D341Med (cell line): ENCODE data around the gene SLC30A7.
"Not testable (repeated sequence)": the region's sequence is repeated elsewhere in the genome, so short reads cannot be mapped to it uniquely, and the experiment has no call there.

Experiments used
- DNase-seq: peaks from one replicate; pipeline ENCODE4 v3.0.0; 2012; ENCODE audit warnings: low spot score

SLC30A7 gene

DNA sequence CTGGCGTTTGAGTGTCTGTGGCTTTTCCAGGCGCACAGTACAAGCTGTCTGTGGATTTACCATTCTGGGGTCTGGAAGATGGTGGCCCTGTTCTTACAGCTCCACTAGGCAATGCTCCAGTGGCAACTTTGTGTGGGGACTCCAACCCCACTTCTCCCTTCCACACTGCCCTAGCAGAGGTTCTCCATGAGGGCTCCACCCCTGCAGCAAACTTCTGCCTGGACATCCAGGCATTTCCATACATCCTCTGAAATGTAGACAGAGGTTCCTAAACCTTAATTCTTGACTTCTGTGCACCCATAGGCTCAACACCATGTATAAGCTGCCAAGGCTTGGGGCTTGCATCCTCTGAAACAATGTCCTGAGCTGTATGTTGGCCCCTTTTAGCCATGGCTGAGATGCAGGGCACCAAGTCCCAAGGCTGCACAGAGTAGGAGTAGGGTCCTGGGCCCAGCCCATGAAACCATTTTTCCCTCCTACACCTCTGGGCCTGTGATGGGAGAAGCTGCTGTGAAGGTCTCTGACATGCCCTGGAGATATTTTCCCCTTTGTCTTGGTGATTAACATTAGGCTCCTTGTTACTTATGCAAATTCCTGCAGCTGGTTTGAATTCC is 5.9 kb upstream of the SLC30A7 start:
- DNase-seq: not testable (repeated sequence)

DNA sequence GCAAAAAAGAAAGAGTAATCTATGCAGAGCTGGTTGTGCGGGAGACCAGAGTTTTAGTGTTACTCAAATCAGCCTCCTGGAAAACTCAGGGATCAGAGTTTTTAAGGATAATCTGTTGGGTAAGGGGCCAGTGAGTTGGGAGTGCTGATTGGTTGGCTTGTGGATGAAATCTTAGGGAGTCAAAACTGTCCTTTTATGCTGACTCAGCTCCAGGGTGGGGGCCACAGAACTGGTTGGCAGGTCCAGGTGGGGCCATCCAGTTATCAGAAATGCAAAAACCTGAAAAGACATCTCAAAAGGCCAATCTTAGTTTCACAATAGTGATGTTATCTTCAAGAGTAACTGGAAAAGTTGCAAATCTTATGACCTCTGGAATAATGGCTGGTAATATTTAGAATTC is 4.5 kb upstream of the SLC30A7 start:
- no peak for DNase-seq

DNA sequence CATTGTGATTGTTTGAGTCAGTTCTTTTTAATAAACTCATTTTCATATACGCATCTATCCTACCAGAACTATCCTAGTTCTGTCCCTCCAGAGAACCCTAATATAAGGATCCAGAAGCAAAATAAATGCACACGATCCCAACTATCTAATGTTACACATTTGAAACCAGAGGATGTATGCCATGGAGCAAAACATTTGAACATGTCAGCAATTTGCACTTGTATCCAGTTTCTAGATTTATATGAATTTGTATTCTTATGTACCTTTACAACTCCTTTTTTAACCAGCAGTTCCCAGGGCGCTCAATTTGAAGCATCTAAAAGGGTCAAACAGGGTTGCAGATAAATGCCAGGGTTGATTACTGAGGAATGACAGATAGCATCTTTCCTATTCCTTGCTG is 3.3 kb upstream of the SLC30A7 start:
- no peak for DNase-seq

DNA sequence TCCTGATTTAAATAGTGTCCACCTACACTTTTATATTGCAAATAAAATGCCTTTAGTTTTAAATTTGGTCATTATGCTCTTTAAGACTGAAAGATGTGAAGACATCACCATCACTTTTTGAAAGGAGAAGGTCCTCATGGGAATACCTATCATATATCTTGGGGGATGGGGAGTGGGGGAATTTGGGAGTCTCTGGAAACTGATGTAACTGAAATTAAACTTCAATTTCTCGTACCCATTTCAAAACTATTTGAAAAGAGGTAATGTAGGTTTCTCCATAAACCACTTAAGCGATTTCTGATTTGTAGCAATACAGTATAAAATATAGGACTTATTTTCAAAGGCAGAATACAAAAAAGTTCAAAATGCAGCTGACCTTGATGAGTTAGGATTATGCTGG is 2.2 kb upstream of the SLC30A7 start:
- no peak for DNase-seq

DNA sequence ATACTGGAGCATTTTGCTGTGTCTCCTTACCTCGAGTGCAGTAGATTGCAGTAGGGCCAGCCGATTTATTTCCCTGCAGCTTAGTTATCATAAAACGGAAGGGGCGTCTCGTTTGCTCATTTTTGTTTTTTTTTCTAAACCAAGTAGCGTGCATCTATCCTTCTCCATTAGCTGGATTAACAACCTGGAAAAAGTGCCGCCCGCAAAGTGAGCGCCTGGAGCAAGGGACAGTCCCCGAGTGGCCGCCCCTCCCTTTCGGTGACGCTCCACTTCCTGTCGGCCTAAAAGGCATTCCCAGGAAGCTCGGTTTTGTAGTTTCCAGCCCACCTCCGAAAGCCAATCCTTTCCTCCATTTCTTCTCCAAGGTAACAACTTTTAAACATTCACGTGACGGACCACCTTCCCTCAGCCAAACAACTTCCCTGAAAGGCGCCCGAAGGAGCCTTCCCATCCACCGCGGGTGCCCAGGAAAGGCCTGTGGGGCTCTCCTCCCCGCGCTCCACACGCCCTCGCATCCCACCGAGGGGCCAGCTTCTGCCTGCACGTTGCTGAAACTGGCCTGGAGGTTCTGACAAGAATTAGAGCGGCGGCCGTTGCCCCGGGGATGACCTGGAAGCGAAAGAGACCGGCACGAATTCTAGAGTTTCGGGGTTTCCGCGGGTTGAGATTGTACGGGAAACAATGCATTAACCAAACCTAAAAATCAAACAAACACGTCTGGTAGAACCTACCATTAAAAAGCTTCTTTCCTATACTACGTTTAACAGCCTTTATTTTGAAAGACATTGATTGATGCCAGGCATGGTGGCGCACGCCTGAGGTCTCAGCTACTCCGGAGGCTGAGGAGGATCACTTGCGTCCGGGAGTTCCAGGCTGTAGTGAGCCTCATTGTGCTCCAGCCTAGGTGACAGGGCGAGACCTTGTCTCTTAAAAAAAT is 1.0 kb upstream of the SLC30A7 start, which contains the start of gene EXTL2:
TSS of gene EXTL2 (minus strand) at position 240 of the 937 bp plus-strand sequence. CDS start 6,085 bp downstream, outside the sequence.
- peak; percentile 86 for DNase-seq

DNA sequence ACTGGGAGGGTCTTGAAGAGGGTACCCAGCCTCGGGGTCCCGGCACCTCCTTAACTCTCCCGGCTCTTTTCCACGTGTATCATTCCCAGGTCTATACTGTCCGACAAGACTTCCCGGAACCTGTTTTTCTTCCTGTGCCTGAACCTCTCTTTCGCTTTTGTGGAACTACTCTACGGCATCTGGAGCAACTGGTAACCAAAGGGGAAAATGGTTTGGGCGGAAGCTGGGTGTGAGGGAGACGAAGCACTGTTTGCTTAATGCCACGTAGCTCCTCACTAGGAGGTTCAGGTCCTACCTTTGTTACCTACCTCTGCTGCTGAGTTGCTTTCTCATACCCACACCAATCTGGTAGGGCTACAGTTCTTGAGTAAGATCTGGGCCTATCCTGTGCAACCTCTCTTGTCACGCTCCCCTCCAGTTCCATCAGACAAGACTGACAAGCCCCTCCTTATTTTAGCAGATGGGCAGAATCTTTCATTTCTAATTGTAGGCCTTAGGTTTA is 642 bp downstream of the SLC30A7 start:
- peak; percentile 38 for DNase-seq

DNA sequence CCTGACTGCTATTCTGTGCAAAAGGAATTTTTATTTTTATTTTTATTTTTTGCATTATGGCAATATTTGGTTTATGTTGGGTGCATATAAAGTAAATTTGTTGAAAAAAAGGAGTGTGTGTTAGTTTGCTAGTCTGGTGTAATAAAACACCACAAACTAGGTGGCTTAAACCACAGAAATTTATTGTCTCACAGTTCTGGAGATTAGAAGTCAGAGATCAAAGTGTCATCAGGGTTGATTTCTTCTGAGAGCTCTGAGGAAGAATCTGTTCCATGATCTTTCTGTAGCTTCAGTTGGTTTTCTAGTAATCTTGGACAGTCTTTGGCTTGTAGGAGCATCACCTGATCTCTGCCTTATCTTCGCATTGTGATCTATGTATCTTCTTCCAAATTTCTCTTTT is 6.5 kb downstream of the SLC30A7 start:
- no peak for DNase-seq

- DNase-seq: no peak
These were observed 7.9 kb downstream of the SLC30A7 start for GRCh38 chr1:100903777-100904176.

GRCh38 chr1:100904528-100904927 is 8.6 kb downstream of the SLC30A7 start:
- no peak for DNase-seq

DNA sequence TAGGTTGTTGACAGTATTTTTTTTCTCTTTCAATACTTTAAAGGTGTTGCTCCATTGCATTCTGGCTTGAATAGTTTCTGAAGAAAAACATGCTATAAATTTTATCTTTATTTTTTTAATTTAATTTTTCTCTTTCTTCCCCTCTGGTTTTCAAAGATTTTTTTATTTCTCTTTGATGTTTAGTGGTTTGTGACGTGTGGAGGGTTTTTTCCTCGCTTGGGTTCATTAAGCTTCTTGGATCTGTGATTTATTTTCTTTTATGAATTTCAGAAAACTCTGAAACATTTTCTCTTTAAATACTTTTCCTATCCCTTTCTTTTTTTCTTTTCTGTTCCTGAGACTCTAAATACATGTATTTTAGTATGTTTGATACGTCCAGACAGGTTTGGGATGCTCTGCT is 9.3 kb downstream of the SLC30A7 start:
- DNase-seq: no peak

DNA sequence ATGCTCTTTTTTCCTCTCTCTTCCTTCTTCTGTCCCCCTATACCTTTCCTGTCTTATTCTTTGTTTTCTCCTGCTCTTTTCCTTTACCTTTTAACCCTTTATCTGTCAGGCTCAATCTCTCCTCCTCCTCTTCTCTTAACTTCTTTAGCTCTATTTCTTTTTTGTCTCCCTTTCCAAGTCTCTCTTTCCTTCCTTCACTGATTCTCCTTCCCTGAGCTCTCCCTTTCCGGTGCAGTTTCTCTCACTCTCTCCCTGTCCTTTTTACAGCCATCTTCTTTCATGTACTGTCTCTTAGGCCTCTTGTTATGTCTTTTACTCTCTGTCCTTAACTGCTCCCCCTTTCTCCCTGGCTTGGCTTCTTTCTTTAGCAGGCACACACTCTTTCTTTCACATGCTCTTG is 12.0 kb downstream of the SLC30A7 start:
- DNase-seq: no peak

GRCh38 chr1:100909018-100909417 is 13.1 kb downstream of the SLC30A7 start:
- no peak for DNase-seq

DNA sequence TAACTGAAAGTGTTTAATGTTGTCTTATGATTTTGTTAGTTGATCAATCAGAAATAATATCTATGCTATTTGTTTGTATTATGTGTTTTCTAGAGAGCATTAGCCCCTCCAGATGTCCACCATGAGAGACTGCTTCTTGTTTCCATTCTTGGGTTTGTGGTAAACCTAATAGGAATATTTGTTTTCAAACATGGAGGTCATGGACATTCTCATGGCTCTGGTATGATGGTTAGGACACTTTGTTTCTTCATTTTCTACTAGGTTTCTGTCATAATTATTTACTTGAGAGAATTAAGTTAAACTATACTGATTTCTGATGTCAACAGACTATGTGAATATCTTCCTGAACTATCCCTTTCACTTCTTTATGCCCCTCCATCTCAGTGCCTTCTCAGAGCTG is 16.1 kb downstream of the SLC30A7 start:
- no peak for DNase-seq

GRCh38 chr1:100921110-100921706 is 25.3 kb downstream of the SLC30A7 start:
- DNase-seq: no peak

GRCh38 chr1:100924212-100924611 is 28.3 kb downstream of the SLC30A7 start:
- no peak for DNase-seq

GRCh38 chr1:100924991-100925390 is 29.1 kb downstream of the SLC30A7 start:
- no peak for DNase-seq

- DNase-seq: no peak
These were observed 30.4 kb downstream of the SLC30A7 start for GRCh38 chr1:100926240-100926639.

DNA sequence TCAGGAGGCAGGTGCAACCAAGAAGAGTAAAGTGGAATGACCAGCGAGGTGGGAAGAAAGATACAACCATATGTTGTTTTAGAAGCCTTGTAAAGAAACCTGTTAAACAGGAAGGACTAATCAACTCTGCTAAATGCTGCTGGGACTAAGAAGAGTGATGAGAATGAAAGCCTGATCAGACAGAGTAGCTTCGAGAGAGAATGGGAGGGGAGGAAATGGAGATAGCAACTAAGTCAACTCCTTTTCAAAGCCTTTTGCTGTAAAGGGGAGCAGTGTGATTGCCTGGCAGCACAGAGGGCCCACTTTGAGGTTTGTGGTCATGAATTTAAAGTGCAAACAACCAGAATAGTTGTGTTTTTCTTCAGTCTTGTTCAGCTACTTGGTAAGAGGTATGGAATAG is 31.4 kb downstream of the SLC30A7 start:
- peak; percentile 18 for DNase-seq

DNA sequence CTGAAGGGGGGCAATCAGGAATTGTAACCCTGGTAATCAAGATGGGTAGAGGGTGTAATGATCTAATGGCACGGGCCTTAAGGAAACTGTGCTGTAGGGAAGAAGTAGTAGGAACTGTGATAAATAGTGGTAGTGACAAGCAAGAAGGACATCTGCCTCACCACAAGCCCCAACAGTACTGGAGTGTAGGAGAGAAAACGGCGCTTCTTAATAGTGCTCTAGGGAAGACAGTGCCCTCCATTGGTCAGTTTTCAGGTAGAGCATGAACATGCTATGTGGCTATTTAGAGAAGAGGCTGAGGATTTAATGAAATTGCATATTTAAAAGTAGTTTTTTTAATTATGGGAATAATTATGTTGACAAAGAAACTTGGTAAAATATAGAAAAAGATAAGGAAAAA is 32.2 kb downstream of the SLC30A7 start:
- peak; percentile 25 for DNase-seq

GRCh38 chr1:100930494-100930893 is 34.6 kb downstream of the SLC30A7 start:
- no peak for DNase-seq

GRCh38 chr1:100931716-100932115 is 35.8 kb downstream of the SLC30A7 start:
- no peak for DNase-seq

GRCh38 chr1:100933555-100933954 is 37.7 kb downstream of the SLC30A7 start:
- DNase-seq: not testable (repeated sequence)
